SKM-1 treated with dmso at 0.1 percent for 144 hours (cell line): ENCODE results near the gene RUNX1.

Experiments used
- DNase-seq: peaks from one replicate; lab custom pipeline; 2025; ENCODE audit not compliant: unreplicated experiment; lab: John Stamatoyannopoulos, UW

RUNX1 gene

DNA sequence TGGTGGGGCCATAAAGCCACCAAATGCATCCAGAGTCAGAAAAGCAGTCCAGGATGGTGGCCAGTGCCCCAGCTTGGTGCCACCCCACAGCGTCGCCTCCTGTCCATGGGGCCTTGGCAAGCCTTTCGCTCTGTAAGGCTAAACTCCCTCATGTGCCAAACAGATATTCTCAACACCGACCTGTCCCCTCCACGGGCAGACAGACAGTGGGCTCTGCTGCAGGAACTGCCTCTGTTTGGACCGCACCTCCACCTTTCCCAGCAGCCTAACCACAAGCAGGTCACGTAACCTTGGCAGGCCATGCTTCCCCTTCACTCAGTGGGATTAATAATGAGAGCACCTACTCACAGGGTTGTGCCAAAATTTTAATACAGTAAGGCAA is 11.7 kb downstream of the RUNX1 start:
- DNase-seq: no peak

DNA sequence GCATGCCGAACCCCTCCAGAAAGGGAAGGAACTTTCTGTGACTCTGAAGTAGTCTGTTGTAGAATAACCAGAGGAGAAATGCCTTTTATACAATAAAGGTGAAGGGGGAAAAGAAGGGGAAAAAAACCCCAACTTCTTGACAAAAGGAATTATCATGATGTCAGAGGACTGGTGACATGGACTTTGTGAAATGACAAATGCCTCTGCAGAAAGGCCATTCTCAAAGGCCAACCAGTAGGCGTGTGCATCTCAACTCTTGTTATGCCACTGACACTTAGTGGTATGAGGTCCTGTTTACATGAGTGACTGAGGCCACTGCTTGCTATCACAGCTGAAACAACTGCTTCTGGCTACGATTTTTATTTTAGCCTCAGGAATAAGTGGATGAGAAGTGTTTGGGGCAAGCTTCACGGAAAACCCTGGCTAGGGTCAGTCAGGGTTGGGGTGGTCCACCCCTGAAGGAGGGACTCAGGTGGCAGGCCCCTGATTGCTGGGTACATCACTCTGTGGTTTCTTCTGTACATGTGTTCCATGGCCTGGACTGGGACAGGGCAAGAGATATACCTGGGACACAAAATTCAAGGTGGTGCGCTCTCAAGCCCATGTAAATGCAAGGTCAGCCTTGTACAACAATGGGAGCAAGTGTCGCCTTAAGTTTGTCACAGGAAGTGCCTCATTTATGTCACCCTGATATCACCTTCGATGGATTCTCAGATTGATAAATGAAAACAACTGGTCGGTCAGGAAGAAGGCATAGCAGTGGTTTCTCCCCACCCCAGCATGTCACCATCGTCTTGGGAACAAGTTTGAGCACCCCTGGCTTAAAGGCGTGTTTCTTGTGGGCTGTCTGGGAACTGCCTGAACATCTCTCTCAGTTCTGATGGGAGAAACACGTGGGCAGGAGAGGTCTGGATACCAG is 12.4 kb downstream of the RUNX1 start:
- no peak for DNase-seq

DNA sequence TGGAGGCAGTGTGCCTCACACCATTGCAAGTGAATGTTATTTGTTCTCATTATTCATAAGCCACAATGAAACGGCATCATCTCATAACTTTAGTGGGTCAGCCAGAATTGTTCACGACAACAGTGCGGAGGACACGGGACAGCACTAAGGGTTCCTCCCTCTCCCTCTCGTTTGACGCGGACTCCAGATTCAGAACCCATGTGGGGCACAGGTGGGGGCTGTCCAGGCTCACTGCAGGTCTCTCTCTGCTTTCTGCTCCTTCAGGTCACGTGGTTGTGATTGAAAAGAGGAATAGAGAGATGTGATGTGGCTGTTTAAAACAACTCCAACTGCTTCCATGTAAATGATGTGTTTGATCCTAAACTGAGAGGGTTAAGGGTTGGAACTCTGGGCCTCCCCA is 13.5 kb downstream of the RUNX1 start:
- no peak for DNase-seq

DNA sequence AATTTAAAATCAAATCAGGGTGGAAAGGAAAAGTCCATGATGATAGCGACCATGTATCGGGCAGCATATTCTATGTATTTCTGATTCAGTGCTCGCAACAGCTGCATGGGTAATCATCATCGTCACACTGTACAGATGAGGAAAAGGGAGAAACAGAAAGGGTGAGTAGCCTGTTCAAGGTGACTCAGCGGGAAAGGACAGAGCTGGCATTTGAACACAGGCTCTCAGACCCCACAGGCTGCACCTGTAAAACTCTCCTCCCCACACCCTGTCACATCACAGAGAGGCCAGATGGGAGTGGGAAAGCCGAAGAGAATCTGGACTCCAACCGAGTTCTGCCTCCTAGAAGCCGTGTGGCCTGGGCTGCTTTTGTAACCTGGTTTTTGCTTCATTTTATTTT is 14.0 kb downstream of the RUNX1 start:
- DNase-seq: no peak

DNA sequence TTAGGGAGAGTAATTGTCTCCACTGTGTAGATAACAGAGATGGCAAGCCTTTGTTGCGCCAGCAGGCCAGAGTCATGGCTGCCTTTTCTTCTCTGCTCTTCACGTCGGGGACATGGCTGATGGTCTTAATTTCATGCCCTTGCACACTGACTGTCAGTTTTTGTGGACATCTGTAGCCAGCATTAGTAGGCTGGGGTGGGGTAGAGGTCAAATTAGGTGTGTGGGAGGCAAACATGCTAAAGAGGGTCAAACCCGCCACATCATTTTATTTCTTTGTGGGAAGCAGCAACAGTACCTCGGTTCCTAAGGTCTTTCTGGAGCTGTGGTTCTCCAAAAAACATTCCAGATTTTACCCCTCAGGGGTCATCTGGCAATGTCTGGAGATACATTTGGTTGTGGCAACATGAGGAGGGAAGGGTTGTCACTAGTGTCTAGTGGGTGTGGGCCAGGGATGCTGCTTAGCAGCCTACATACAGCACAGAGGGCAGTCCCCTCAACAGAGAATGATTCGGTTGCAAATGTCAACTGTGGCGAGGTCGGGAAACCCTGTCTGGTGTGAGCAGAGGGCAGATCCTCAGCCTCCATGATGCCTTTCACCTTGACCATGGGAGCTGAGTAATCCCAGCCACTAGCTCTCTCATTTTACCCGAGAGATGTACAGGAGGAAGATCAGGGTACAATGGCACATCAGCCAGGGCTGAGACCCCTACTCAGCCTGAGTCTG is 14.7 kb downstream of the RUNX1 start:
- DNase-seq: no peak

DNA sequence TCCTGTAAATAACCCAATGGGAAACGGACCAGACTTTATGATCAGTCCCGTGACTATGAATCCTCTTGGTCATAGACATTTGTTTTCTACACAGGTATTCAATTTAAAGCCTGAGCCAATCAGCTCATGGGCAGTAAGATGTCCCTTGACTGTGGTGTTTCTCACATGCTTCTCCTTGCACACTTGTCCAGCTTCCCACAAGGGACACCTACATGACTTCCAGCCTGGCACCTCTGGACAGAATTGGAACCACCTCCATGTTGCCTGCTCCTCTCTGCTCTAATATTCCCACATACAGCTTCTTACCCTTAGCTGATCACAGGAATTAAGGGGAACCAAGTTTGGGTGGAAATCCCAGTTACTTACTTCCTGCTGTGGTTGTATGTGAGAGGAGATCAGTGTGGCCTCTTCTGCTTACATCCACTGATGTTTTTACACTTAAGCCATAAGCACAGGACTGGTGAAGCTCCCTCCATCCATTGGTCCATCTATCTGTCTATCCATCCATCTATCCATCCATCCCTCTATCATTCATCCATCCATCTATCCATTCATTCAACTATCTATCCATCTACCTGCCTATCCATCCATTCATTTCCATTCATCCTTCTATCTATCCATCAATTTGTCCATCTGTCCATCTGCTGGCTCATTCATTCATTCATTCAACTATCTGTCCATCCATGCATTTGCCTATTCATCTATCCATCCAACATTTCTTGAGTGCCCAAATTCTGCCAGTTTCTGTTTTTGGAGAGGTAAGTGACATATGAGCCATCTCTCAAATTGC is 16.4 kb downstream of the RUNX1 start:
- no peak for DNase-seq

DNA sequence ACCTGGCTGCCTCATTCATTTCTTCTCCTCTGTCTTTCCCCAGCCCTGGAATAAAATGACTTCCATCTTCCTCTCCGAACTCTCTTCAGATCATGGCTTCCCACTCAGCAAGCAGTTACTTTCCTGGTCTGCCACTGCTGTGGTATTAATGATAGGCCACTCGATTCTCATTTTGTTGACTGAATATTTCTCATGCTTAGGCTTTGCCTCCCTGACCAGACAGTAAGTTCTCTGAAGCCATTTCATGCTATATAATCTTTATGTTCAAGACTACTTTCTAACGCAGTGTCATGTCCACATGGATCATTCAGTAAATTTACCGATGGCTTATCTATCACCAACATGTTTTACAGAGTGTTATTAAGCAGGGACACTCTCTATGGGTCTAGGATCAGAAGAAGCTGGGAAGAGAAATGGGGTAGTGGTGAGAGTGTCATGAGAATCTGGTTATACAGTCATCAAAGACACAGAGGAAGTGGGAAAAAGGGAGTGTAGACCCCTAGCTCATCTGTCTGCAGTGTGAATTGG is 20.6 kb downstream of the RUNX1 start:
- DNase-seq: no peak

DNA sequence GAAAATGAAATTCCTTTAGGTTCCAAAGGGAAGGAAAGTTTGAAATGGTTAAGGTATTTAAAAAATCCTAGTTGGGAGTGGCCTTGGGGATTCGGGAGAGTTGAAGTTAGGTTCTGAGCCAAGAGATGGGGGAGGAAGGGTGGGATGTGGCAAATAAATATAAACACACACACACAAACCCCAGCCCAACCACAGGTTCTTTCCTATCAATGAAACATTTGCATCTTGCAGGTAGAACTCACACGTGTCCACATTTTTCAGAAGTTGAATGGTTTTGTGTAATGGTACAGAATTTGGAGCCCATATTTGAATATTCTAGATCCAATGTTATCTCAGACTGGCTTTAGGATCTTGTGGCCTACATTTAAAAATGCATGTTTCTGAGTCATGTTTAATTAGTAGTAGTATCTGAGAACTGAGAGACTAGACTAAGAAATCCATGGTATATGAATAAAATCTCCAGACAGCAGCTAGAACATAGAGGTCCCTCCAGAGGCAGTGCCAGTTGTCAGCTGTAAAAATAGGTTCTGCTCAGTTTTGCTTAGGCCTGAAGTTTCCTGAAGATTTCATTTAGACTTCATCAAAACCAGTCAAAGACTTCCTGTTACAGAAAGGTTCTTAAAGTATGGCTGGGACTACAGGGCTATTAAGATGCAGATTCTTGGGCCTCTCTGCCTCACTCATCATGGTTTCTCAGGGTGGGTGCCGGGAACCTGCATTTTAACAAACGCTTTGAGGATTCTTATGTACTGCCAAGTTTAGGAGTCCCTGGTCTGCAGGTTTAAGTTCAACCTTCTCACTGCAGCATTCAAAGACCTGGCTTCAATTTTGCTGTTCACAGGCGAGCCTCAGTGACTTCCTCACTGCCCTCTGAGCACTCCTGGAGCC is 21.3 kb downstream of the RUNX1 start:
- DNase-seq: no peak

DNA sequence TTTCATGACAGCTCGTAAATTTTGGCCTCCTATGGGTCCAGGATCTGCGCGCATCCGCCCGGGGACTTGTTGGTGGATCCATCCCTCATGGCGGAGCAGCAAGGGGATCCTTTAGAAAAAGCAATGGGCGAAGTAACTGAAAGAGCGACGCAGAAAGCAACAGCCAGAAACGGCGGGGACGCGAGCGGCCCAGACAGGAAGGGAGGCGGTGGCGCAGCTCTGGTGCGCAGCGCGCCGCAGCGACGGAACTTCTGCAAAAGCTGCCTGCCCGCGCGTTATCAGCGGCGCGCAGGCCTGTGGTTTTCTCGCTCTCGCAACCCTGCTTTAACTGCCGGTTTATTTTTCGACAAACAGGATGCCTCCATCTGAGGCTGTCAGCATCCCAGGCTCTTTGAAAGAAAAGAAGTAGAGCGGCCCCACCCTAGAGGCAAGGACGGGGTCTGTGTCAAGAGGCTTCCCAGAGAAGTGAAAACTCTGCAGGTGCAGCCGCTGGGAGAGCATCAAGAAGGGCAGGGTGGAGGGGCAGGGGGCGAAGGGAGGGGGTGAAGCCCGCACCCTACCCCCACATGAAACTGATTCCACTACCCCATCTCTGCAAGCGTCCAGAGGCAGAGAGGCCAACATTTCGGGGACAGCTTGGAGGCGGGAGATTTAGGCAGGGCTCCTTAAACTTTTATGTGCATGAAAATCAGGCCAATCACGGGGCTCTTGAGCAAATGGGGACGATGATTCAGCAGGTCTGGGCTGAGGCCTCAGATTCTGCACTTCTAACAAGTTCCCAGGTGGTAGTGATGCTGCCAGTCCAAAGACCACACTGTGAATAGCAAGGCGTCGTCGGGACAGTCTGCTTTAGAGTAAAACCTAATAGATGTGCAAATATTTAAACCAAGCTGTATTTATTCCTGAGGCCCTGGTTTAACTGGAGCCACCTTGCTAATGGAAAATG is 22.2 kb downstream of the RUNX1 start:
- peak; percentile 95 for DNase-seq

DNA sequence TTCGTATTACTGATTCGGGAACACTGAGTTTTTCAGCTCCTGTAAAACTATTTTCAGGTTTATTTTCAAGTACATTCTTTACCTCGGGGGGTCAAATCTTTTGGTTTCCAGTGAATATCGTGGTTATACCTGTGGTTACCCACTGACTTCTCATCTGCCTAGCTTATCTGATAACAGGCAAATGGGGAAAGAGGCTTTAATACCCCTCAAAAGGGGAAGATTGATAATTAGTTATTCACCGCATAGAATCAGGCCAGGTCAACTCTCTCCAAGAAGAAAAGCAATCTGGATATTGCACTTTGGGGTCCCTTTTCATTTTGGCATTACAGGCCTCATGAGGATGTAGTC is 23.0 kb downstream of the RUNX1 start:
- peak; percentile 64 for DNase-seq

DNA sequence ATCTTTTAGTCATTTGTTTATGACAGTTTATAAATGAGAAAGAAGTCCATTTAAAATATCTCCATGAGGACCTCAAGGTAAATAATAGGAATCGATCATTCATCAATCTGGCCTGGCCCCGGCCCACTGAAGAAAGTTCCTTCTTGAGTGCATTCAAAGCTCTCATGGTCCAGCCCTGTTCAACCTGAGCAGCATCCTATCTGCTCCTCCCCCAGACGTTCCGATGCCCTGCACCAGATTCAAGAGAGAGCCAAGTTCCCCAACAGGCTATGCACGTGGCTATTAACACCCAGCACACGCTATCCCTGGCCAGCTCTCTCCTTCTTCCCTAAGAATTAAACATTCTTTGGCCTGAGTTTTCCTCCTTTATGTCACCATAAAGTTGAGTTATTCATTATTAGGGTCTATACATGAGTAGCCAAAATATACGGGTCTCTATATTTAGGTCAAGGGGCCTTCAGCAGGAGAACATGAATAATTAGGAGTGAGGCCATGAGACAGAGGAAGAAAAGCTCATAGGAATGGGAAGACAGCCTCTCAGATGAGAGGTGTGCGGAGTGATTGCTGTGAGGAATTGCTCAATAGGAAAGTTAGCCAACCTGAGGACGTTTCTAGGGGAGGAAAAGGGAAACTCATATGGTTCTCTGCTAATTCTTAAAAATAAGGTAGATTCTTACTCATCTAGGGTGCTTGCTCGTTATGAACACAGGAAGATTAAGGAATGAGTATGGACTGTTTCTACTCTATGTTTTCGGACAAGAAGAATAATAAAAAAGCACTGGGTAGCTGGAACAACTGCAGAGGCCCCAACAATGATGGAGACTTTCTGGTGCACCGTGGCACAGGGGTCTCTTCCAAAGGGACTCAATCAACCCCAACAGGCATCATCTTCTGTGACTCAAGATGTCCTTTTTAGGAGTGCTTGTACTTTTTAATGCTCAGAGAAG is 23.6 kb downstream of the RUNX1 start:
- DNase-seq: peak; percentile 80

DNA sequence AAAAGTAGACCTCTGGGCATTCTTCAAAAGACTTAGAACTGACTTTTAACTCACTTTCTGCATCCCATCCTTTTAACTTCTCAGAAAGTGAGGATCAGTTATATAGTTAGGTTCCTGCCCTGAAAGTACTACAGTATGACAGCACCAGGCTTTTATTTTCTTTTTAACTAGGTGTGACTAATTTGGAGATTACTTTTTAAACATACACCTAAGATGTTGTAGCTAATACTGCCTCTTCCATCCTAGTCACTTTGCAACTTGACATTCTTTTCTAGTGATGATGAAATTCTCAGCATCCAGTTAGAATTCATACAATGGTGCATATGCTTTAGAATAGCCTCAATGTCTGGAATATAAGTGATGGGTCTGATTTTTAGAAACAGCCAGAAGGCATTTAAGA is 24.6 kb downstream of the RUNX1 start:
- no peak for DNase-seq

DNA sequence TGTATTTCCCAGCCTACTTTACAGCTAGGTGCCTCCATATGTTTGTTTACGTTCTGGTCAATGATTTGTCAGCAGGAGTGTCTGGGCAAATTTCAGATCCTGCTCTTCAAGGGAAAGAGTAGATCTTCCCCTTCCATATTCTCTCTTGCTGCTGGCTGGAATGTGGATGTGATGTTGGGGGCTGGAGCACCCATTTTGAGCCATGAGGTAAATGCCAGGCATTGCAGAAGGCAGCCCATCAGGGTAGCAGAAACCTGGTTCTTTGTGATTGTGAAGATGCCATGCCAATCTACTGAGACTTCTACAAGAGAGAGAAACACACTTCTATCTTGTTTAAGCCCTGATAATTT is 25.1 kb downstream of the RUNX1 start:
- no peak for DNase-seq

DNA sequence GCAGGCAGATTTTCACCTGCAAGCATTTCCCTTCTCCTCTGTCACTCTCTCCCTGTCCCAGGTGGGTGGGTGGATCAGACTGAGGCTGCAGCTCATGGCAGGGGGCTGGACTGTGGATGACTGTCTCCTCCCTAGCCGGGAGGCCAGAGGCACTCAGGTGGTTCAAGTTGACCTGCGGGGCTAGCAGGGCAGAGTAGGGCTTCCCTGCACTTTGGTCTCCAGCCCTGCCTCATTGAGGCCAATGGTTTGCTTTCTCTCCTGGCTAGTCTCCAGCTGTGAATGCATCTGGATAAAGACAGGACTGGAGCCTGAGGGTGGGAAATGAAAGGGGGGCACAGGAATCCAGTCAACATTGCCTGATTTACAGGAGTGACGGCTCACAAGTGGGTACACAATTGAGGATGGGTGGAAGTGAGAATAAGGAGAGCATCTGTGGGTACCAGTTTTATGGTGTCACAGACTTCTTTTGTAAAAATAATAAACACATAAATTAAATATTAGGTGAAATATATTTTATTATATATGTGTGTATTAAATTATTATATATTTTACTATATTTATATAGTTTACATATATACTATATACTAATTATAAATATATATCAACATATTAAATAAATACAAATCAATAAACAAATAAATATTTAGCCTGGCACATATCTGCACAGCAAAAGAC is 25.6 kb downstream of the RUNX1 start:
- no peak for DNase-seq

DNA sequence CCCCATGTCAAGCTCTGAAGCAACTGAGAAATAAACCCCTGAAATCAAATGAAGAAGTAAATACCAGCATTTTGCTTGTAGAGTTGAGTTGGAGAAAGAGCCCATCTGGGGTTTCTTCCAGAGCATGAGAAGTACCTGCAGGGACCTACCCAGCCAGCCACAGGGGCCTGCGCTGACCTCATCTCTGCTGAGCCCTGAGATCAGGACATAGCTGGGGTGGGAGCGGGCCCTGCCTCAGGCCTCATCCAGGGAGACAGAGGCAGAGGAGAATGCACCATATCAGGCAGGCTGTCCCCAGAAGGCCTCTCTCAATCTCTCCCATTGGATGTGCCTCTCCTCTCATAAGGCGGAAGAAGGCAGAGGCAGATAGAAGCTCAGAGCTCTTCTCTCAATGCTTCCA is 27.6 kb downstream of the RUNX1 start:
- no peak for DNase-seq

DNA sequence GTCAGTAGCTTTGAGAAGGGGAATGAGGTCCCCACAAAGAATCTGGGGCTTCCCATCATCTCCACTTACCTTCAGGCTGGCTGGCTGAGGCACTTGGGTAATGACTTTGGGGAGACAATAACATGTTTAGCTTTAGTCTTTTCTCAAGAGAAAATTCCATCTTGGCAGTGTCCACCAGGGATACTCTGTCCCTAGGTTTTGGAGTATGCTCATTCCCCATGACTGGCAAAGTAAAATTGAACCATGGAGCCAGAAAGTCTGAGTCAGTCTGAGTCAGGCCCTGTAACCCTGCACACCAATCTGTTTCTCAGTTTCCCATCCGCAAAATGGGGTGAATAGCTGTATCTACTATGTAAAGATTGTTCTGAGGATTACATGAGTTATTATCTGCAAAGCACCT is 28.2 kb downstream of the RUNX1 start:
- DNase-seq: no peak

DNA sequence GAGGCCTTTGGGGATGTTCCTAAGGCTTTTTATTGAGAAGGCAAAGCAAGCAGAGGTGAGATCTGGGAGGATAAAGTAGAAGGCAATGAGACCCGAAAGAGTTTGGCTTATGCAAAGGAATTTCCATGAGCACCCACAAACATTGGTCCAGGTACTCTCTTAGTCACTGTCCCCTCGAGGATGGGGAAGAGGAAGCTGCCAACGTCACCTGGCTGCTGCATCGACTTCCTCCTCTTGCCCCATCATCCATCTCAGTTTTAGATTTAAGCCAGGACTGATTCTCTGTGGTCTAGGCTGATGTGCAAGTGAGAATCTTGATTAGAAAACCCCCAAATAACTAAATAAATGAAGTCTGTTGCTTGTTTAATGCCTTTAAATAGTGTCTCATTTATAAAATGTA is 28.7 kb downstream of the RUNX1 start:
- DNase-seq: no peak

DNA sequence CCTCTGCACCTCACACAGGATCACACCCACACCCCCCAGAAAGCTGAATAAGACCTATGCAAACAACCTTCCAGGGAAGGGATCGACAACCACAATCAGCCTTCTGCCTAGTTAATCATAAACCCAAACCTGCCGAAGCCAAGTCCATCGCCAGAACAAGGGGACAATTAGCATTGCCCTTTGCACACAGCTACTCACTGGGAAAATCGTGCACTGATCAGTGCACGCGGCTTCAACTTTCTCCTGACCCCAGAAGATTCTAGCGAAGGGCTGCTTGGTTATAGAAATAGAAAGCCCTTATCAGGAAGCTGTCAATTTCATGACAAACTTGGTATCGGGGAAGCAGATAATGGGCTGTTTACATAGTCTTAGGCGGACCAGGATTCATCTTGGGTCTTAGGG is 29.5 kb downstream of the RUNX1 start:
- DNase-seq: no peak
